Measurements from ENCODE around the gene BLMH.

BLMH gene

DNA sequence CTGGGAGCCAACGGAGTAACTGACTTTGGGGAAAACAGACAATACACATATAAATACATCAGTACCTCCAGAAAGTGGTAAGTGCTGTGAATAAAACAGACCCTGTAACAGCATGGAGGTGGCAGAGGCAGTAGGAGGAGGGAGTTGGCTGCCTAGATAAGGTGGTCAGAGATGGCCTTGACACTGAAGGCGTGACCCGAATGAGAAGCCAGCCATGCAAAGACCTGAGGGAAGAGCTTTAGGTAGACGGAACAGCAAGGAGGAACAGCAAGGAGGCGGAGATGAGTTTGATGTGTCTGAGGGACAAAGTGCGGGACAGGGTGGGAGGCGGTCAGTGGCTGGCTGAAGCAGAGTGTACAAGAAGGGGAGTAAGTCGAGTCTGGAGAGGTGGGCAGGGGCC lies 48.2 kb downstream of the BLMH start:
- Histone ChIP-seq H3K4me3 (ENCODE audit: low read length, poor library complexity, severe bottlenecking) (no peak overlapping the region), H3K36me3 (ENCODE audit: insufficient read depth, low read length) (peaks cover 19% of the 10 kb centered on the region; the same call in 1 of the 2 replicates), H2AFZ (ENCODE audit: low read length) (no peak overlapping the region), H3K79me2 (ENCODE audit: insufficient read depth, low read length) (no peaks in the 10 kb centered on the region), H3K9me3 (ENCODE audit: insufficient read depth, low read depth, low read length) (no peaks in the 10 kb centered on the region), H3K4me2 (ENCODE audit: low read depth, low read length, poor library complexity, severe bottlenecking) (no peak overlapping the region), H3K4me1 (ENCODE audit: insufficient read depth, low read length, poor library complexity, severe bottlenecking) (no peaks in the 10 kb centered on the region), H4K20me1 (ENCODE audit: insufficient read depth, low read length, poor library complexity, severe bottlenecking) (no peaks in the 10 kb centered on the region), H3F3A (ENCODE audit: low read depth) (no peaks in the 10 kb centered on the region), H3K27me3 (ENCODE audit: insufficient read depth, low read length, poor library complexity, severe bottlenecking) (no peaks in the 10 kb centered on the region), H3K9ac (ENCODE audit: low read depth, low read length, poor library complexity, severe bottlenecking) (no peak overlapping the region), H3K9me2 (replicated peaks; ENCODE audit: low read depth, low read length) (no peaks in the 10 kb centered on the region)
- TF ChIP-seq EZH2phosphoT487 (IDR thresholded peaks at IDR 0.05; ENCODE audit: borderline replicate concordance) (no peak), CTCF (conservative IDR thresholded peaks at IDR 0.05; ENCODE audit: low read length) (no peak)

- H3K27me3 ChIP-seq (ENCODE audit: insufficient read depth, low read length, poor library complexity, severe bottlenecking): no peaks in the 10 kb centered on the region
- no peak overlapping the region for H2AFZ ChIP-seq (ENCODE audit: low read length)
- H4K20me1 ChIP-seq (ENCODE audit: insufficient read depth, low read length, poor library complexity, severe bottlenecking): no peaks in the 10 kb centered on the region
- no peaks in the 10 kb centered on the region for H3K4me1 ChIP-seq (ENCODE audit: insufficient read depth, low read length, poor library complexity, severe bottlenecking)
- TF ChIP-seq CTCF (conservative IDR thresholded peaks at IDR 0.05; ENCODE audit: low read length): no peak
- TF ChIP-seq EZH2phosphoT487 (IDR thresholded peaks at IDR 0.05; ENCODE audit: borderline replicate concordance): no peak
- no peaks in the 10 kb centered on the region for H3K9me3 ChIP-seq (ENCODE audit: insufficient read depth, low read depth, low read length)
- H3K4me2 ChIP-seq (ENCODE audit: low read depth, low read length, poor library complexity, severe bottlenecking): no peak overlapping the region
- no peak overlapping the region for H3K9ac ChIP-seq (ENCODE audit: low read depth, low read length, poor library complexity, severe bottlenecking)
- H3K36me3 ChIP-seq (ENCODE audit: insufficient read depth, low read length): peaks cover 13% of the 10 kb centered on the region; the same call in 1 of the 2 replicates
- H3K4me3 ChIP-seq (ENCODE audit: low read length, poor library complexity, severe bottlenecking): no peak overlapping the region
- H3F3A ChIP-seq (ENCODE audit: low read depth): no peaks in the 10 kb centered on the region
- H3K9me2 ChIP-seq (replicated peaks; ENCODE audit: low read depth, low read length): no peaks in the 10 kb centered on the region
- H3K79me2 ChIP-seq (ENCODE audit: insufficient read depth, low read length): no peaks in the 10 kb centered on the region
These were observed 48.7 kb downstream of the BLMH start for GRCh38 chr17:30243002-30243401.

DNA sequence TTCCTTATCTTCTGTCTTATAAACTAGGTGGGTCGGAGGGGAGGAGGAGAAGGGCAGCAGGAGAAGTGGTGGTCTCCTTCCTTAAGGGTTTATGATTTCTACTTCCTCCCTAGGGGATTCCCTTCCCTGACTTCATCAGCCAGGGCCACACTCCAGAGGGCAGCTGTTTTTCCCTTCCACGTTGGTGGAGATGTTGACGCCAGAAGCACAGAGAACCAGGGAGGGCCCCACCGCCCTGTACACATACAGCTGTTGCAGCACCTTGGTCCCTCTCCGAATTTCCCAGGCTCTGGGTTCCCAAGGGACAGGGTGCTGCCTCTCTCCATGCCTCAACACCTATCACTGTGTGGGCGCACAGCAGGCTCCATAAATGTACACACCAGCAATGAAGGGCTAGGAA lies 50.7 kb downstream of the BLMH start:
- Histone ChIP-seq H2AFZ (ENCODE audit: low read length) (no peak overlapping the region), H3K4me3 (ENCODE audit: low read length, poor library complexity, severe bottlenecking) (no peak overlapping the region), H3K9me2 (replicated peaks; ENCODE audit: low read depth, low read length) (no peaks in the 10 kb centered on the region), H3K9ac (ENCODE audit: low read depth, low read length, poor library complexity, severe bottlenecking) (no peak overlapping the region), H3F3A (ENCODE audit: low read depth) (no peaks in the 10 kb centered on the region), H3K79me2 (ENCODE audit: insufficient read depth, low read length) (no peaks in the 10 kb centered on the region), H3K9me3 (ENCODE audit: insufficient read depth, low read depth, low read length) (no peaks in the 10 kb centered on the region), H3K36me3 (ENCODE audit: insufficient read depth, low read length) (no peaks in the 10 kb centered on the region), H3K27me3 (ENCODE audit: insufficient read depth, low read length, poor library complexity, severe bottlenecking) (no peaks in the 10 kb centered on the region), H4K20me1 (ENCODE audit: insufficient read depth, low read length, poor library complexity, severe bottlenecking) (no peaks in the 10 kb centered on the region), H3K4me2 (ENCODE audit: low read depth, low read length, poor library complexity, severe bottlenecking) (no peak overlapping the region), H3K4me1 (ENCODE audit: insufficient read depth, low read length, poor library complexity, severe bottlenecking) (no peaks in the 10 kb centered on the region)
- TF ChIP-seq EZH2phosphoT487 (IDR thresholded peaks at IDR 0.05; ENCODE audit: borderline replicate concordance): no peak
- TF ChIP-seq CTCF (conservative IDR thresholded peaks at IDR 0.05; ENCODE audit: low read length): no peak
